Measurements from ENCODE around the gene LDLRAD4.

LDLRAD4 gene

DNA sequence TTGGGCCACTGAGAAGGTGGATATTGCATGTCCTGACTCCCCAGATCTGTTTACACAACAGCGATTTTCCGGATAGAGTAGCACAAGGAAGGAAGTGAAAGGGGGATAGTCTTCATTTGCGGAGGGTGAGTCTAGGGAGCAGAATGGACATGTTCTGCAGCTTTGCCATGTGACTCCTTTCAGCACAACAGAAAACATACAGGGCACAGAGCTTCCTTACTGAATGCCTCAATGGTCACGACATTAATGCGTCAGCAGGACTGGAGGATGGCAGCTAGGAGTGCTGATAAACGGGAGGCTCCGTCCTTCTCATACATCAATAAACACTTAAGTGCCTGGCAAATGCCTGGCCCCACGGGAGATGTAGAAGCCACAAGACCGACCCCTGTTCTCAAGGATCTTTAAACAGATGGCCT lies 344.8 kb downstream of the LDLRAD4 start:
- no peak for DNase-seq

DNA sequence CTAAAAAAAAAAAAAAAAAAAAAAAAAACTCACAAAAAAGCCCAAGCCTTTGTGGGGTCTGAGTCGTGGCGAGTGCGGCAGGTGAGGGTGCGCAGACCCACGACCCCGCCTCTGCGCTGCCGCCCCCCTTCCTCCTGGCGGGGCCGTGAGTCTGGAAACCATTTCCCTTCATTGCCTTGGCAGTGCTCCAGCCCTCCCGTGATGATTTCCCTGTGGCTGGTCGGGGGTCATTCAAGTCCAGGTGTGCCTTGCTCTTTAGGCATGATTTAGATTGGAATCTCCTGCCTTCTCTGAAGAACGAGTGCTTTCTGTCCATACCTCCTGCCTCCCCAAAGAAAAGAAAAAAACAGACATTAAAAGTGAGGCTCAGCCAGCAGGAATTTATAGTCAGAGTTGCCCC lies 346.0 kb downstream of the LDLRAD4 start:
- DNase-seq: no peak

DNA sequence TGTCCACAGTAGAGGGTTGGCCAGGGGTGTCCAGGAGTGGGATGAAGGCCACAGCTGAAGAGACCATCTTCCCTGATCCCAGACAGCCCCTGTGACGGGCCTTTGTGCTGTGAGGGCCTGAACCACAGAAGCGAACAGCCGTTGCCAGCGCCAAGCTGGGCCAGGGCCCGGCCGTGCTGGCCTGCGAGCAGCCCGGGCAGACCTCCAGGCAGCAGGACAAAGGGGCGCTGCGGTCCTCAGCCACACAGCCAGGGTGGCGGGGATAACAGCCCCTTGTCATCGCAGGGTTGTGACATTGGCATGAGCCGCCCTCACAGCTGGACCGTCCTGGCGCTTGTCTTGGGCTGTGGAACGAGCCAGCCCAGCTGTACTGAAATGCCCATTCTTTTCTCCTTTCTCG lies 346.7 kb downstream of the LDLRAD4 start:
- no peak for DNase-seq

DNA sequence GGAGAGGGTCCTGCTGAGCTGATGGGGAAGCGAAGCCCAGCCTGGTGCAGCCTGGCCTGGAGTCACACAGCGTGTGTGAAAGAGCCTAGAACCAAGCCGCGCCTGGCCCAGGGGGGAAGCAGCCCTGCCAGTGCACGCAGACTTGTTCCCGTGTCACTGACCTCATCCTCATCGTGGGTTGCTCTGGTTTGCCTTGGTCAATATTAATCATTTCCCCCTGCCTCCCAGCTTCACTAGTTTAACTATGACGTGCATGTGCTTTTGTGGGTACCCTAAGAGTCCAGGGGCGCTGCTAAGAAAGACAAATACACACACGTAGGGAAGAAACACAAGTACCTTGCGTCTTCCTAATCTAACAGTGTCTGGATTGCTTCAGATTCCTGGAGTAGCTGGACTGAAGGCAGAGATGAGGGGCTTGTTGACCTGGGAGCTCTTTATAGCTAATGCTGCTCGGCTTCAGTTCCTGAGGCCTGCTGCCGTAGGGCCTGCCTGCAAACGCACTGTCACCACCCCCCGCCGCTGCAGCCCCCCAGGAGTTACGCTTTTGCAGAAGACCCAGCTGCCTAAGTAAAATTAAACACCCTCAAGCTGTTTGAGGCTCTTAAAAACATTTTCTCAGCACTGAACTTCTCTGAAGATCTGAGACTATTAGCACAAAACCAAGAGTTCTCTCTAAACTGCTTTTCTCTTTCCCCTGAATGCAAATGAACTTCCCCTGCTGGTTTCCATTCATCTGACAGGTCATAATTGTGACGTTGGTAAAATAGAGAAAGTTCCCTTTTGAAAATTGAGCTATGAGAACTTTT lies 348.6 kb downstream of the LDLRAD4 start:
- no peak for DNase-seq

DNA sequence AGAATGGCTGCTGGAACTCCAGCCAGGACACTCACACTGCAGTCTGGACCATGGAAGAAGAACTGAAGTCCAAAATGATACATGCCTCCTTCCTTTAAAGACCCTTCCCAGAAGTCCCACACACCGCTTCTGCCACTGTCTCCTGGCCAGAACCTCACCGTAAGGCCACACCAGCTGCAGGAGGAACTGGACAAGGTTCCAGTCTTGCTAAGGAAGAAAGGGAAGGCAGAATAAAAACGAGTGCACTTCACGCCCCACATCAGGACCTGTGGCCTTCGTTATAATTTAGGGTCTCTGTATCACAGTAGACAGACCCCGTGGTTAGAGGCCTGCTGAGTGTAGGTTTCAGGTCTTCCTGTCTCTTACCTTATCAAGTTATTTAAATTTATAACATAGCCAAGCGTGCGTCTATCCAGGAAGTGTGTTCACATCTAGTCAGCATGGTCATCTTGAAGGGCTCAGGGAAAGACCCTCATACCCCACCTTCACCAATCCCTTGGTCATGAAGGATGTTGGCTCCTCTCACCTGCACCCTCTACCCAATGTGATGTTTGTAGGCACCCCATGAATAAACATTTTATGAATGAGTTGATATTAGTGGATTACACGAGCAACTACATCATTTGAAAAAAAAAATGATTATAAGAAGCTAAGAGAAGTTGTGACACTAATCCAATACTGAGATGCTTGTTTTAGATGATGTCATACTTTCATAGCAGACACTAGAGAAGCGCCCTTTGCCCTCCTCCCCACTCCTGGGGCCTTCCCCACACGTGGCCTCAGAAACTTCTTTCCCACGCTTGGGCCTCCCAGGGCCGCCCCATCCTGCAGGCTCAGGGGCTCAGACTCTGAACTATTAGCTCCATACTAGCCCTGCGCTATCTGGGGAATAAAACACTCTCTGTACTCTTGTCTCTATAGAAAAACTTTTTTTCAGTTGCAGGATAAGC lies 350.2 kb downstream of the LDLRAD4 start:
- DNase-seq: no peak

DNA sequence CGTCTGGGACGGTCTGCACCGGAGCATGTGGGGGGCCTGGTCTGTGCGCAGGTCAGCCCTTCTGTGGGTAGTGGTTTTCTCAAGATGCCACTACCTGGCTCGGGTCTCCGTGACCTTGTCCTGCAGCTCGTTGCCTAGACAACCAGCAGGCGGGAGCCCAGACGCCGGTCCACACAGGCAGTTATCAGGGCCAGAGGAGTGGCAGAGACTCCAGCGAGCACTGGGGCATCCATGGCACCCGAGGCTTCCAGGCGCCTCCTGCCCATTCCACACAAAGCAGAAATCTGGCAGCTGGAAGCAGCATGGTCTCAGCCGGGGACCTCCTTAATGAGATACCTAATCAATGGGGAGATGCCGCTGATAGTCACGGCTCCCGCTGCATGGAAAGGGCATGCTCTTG lies 351.7 kb downstream of the LDLRAD4 start:
- no peak for DNase-seq

DNA sequence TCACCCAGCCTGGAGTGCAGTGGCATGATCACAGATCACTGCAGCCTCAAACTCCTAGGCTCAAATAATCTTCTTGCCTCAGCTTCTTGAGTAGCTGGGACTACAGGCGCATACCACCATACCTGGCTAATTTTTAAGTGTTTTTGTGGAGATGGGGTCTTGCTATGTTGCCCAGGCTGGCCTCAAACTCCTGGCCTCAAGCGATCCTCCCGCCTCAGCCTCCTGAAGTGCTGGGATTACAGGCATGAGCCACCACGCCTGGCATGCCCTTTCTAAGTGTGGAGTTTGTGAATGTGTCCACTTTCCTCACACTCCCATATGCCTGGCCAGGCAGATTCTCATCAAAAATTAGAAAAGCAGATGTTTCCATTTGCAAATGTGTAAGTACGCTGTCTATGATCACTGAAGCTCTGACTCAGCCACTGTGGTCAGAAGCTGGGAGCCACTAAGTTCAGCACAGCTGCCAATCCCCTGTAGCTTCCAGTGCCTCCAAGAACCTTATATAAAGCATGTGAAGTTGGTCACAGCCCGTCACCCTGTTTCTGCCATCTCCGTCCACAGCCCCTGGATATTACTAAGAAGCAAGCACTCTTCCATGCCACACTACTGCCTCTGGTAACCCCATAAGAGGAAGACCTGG lies 352.4 kb downstream of the LDLRAD4 start:
- no peak for DNase-seq

DNA sequence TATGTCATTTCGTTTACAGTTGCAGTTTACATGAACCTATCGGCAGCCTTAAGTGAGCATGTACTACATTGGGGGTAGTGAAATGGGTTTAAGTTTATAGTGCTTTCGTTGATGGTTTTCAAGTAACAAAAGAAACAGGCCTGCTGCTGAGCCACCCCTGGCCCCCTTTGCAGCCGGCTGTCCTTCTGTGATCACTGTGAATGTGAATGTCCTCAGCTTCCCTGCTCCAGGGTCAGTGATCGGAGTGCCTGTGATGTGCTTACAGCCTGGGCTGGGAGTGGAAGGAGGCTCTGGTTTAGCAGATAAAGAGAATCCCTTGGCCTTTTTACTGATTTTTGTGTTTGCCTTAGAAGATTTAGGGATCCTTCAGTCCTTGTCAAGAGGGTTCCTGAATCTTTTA lies 353.6 kb downstream of the LDLRAD4 start:
- no peak for DNase-seq

DNA sequence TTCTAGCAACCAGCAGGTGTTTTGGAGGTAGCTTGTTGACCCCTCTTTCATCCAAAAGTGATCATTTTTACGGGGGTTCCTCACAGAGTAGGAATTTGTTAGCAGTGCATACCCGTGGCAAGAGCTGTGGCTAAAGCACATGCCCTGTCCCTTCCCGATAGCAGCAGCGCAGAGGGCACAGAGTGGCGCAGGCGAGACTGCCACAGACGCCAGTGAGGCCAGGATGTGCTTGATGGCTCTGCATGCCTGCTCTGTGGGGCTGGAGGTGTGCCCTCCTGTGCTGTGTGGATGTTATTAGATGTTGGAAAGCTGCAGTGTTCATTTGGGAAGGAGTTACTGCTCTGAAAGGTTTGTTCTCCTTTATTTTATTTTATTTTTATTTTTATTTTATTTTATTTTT lies 354.2 kb downstream of the LDLRAD4 start:
- DNase-seq: no peak

DNA sequence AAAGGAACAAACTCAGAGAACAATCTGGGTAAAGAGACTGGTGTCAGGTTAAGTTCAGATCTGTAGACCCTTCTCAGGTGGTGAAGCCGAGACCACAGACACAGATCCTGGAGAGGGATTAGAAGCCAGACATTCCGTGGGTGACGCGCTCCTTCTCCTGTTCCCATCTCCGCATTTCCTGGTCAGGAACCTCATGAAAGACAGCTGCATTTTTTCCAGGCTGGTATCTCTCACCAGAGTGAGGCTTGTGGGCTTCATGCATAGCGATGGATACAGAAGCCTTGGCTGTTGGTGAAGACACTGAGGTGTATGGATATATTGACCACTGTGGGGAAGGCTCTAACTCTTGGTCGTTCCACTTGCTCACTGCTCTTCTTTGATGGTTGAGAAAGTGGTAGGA lies 355.2 kb downstream of the LDLRAD4 start:
- DNase-seq: no peak

DNA sequence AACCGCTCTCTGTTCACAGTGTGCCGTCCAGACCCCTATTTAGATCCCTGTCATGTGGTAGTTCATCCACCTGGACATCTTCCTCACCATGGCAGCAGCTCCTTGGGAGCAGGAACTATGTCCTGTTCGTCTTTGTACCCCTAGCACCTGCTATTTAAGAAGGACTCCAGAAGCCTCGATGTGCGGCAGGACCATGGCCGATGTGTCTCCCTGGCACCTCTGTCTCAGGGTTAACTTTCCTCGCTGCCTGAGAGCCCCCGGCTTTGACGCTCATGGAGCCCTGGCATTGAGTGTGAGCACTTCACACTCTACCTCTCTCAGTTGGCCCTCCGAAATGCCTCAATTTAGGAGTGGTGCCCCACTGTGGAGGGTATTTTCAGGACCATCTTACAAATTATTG lies 355.8 kb downstream of the LDLRAD4 start:
- DNase-seq: no peak

DNA sequence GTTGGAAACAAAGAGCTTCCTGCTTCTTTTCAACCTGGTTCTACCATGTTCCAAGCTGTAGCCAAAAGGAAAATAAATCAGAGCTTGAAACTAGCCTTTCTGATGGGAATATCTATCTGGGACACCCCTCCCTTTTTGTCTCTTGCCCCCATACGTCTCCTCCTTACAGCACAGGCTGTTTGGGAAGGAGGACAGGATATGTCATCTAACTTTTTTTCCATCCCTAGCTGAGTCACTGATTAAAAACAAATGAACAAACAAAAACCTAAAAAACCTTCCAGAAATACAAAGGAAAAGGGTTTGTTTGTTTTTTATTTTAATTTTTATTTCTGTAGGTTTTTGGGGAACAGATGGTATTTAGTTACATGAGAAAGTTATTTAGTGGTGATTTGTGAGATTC lies 356.2 kb downstream of the LDLRAD4 start:
- DNase-seq: no peak

DNA sequence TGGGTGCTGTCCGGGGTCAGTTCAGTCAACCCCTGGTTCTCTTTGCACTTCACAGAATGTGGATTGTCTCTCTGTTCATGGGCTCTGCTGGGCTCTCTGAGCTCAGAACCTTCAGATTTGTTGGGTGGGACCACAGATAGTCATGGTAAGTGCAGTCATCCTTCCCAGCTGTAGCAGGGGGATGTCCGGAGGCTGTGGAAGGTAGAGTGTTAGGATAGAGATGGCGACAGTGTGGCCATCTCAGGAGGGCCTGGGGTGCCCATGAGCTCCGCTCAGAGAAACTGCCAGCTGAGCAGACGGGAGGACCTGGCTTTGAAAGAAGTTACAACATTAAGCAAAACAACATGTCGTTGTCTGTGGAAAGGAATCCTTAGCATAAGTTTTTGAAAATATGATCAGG lies 358.0 kb downstream of the LDLRAD4 start:
- no peak for DNase-seq

DNA sequence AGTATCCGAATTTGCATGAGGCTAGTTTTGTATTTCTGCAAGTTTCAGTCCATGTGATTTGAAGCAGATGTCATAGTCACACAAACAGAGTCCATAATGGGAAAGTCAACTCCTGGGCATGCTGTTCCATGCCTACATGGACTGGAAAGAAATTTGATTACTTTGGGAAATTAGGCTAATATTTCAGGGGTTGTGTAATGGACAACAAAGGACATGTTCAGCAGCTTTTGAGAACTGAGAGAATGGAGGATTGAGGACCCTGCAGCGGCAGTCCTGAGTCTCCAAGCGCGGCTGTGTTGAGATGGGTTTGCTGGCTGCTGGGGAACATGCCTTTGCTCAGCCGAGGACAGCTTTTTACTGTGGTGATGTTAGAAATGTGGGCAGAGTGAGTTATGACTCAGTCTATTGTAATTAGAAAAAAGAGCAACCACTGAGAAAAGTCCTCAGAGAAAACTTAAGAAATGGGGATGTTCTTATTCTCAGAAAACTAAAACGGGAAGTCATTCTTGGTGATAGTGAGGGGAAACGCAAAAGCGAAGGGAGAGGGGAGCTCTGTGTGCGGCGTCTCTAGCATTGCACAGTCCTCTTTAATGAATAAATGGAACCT lies 358.6 kb downstream of the LDLRAD4 start:
- no peak for DNase-seq

DNA sequence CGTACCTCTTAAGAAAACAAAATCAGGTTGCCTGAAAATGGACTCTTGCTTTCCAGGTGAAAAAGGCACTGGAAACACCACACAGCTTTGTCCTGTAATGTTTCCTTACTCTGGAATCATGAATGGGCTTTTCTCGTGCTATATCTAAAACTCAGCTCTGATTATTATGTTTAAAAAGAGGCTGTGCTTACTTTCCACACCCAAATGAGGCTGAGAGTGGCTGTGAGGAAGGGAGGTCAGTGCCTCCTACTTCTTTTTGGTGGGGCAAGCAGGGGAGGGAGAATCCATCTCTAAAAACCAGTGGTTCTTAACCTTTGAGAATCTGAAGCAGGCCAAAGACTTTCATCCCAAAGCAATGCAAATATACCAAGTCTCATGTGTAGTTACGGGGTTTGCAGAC lies 359.2 kb downstream of the LDLRAD4 start:
- DNase-seq: no peak

DNA sequence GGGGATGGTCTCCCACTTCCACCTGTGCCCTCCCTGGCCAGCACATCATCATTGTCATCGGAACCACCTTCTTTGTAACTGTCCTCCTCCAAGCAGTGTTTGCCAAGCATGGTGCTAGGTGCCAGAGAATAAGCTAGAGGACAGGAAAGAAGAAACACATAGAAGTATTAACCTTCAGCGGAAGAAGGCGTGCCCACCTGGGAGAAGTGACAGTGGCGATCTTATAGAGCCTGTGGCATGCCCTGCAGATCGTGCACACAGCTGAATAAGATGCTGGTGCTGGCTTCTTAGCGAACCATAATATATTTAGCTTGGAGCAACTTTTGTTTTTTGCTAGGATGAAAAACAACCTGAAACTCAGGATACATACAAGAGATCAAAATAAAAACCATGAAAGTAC lies 359.8 kb downstream of the LDLRAD4 start:
- no peak for DNase-seq

DNA sequence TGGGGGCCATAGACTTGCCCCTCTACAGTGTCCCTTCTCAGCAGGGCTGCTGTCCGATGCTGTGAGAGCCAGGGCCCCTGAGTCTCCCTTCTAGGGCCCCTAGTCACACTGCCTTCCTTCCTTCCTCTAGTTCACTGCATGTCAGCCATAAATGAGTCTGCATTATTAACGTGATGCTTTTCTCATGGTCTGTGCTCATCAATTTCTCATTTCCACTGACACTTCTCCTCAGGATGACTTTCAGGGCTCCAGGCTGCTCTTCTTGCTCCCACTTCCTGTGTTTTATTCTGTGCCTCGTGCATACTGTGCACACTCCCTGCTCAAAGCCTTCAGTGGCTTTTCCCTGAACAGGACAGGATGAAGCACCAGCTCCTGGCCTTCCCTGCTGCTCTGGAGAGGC lies 361.3 kb downstream of the LDLRAD4 start:
- no peak for DNase-seq

DNA sequence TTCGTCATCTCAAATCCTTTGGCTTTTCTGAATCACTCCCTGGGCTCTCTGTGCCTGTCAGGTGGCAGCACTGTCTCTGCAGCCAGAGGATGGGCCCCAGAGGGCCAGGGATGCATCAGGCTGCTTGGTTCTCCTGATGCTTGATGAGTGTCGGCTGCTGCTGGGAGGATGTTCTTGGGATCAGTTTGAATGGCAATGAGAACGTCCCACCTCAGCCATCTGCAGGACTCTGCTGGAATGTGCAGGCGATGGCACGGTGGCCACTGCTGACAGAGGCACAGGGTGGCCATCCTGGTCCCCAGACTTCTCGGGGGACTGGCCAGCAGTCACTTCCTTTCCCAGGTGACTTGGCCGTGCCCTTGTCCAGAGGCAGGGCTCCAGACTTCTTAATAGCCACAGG lies 361.8 kb downstream of the LDLRAD4 start:
- no peak for DNase-seq

DNA sequence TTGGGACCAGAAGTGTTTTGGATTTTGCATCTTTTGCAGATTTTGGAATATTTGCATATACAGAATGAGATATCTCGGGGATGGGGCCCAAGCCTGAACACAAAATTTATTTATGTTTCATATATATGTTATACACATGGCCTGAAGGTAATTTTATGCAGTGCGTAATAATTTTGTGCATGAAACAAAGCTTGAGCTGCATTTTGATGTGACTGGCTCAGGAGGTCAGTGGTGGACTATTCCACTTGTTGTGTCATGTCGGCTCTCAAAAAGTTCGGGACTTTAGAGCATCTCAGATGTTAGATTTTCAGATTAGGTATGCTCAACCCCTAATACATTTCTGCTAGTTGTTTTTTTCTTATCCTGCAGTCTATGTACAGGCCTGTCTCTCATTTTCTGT lies 362.4 kb downstream of the LDLRAD4 start:
- DNase-seq: no peak

DNA sequence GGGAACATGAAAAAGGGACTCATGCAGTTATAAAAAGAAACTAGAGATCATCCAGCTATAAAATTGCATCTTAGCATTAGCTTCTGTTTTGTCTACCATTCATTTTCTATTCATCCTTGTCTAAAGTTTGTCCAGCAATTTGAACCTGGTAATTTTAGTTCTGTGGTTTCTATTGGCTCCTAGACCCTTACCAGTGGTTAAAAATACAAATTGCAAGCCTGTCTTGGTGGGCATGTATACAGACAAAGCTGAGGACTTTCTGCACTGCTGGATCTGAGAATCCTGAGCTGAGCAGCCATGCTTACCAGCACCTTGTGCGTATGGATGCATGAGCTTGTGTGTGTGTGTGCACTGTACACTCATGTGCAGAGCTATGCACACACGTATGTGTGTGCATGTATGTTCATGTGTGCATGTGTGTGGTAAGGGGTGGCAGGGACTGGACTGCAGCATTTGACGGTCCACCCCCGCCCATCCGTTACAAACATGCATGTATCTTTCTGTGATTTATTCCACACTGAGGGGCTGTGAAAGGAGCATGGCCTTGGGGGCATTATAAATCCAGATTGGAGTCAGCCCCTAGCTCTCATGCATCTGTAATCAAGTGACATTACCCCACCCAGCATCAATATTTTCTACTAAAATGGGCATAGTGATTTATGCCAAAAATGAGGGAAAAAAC lies 363.1 kb downstream of the LDLRAD4 start:
- DNase-seq: no peak

DNA sequence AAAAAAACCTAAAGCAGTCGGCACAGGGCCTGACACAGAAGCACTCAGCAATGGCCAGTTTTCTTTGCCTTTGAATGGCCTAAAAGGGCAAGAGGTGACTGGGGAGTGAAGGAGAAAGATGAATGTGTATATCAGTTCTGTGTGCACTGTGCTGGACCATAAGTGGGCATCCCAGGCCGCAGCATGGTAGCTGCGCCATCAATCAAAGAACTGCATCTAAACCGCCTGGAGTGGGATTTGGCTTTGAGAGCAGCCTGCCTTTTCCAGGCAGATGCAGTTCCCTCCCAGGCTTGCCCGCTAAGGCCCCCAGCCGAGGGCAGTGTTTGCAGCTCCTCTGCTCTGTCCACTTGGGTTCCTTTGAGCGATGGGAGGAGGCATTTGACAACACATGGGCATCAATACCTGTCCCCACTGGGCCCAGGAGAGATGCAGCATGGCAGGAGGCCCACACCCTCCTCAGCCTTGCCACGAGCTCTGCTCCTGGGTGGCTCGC lies 363.7 kb downstream of the LDLRAD4 start:
- no peak for DNase-seq

All from left hindlimb (tissue), 1 donor.